ENCODE measurements around the gene TCTA. TPM values are rescaled to one million over a fixed set of nuclear protein-coding genes. Genes with fewer than 3 reads are reported as not detected.

The TCTA gene
- total RNA-seq, 1 donor from 2014 or later, result 13.1 TPM

DNA sequence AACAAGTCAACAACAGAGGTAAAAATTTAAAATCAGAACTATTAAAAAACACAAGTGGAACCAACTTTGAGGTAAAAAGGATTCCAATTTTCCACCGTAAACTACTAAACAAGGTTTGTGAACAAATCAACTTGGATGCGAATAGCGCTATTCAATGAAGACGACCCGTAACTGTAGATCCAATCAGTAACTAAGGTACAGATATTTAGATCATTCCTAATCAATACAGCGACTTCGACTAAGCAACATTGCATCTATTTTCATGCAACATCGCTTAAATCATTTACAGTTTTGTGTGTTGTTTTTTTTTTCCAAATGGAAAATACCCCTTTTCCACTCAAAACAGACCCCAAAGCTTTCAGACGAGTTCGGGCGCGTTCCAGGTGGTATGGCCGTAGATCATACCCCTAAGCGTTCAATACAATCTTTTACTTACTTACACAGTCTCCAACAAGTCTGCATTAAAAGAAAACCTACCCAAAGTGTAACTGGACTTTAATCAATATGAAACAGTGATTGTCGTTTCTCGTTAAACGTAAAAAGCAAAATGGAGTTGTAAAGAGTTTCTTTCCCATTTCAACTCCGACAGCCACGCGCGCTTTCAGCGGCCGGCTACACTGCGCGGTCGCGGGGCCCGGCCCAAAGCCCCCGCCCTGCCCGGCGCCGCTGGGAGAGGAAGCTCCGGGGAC is 1.2 kb upstream of the TCTA start:
- DNase-seq (ENCODE audit: low read depth in 2 of 2), result peak in 1 of 2 donors; percentile 45

DNA sequence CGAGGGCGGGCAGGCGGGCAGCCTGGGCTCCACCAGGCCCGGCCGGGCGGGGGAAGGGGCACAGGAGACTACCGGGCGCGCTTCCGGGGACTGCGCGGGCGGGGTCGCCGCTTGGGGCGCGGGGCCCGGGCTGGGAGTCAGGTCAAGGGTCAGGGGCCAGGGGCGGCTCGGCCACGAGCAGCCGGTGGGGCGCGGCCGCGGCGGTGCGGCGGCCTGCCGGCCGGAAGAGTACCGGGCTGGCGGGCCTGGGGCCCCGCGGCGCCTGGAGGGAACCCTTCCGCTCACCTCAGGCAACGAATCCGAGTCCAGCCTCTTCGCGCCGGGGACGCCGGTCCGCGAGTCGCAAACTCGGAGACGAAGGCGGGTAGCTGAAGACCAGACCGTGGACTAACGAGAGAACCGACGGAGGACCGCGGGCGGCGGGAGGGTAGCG is 672 bp upstream of the TCTA start:
- DNase-seq (ENCODE audit: low read depth in 2 of 2), result no peak

DNA sequence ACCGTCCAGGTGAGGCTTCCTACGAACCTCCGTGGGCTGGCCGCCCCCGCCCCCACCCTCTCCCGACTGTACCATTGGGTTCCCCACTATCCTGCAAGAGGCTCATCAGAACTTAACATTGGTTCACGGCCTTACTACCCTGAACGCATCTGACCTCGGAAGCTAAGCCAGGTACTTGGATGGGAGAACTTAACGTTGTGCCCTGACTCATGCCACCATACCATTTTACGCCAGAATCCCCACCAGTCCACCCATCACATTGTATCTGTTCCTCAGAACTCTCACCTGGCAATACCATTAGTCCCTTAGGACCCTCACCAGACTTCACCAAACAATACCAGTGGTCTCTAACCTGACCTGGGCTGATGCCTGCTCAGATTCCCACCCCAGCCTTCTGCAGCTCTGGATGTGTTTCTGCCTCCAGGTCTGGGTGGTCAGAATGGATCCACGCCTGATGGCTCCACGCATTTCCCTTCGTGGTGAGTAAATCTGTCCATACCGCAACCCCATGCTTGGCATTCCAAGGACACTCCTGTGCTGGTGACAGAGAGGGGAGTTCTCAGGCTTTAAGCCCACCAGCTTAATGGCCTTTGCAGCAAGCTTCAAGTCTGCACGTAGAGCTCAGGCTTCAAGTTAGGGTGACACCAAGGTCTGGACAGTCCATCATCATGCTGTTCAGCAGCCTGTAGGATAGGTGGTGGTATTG is 562 bp downstream of the TCTA start:
- DNase-seq (ENCODE audit: low read depth in 2 of 2), result peak in 1 of 2 donors; percentile 18

GRCh38 chr3:49413338-49413734 is 1.1 kb downstream of the TCTA start:
- no peak for DNase-seq (ENCODE audit: low read depth in 2 of 2)

GRCh38 chr3:49414753-49415152 is 2.5 kb downstream of the TCTA start:
- DNase-seq (ENCODE audit: low read depth in 2 of 2), result no peak

DNA sequence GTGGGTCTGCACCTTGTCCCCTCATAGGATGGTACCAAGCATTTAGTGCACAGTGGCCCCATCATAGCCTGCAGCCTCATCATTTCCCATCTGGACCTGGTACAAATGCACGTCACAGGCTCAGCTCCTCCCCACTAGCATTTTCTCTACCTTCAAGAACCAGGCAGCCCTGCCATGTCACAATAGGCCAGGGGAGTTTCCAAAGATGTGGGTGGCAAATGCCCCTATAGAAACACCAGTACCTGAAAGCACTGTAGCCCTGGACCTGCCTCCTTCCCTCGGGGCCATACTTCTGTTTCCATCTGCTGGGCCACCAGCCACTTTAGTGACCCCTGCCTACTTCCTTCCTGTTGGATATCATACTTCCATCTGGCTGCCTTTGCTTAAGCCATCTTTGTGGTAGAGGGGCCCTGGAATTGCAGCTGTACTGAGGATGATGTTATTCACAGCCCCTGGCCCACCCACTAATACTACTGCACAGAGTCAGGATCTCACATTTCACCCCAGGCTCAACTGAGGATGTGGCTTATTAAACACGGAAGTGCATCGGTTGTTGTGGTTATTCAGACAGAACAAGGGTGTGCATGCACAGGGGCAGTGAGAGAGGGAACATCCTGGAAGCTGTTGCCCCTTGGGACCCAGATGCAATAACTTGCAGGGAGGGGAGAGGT is 3.8 kb downstream of the TCTA start:
- no peak for DNase-seq (ENCODE audit: low read depth in 2 of 2)

DNA sequence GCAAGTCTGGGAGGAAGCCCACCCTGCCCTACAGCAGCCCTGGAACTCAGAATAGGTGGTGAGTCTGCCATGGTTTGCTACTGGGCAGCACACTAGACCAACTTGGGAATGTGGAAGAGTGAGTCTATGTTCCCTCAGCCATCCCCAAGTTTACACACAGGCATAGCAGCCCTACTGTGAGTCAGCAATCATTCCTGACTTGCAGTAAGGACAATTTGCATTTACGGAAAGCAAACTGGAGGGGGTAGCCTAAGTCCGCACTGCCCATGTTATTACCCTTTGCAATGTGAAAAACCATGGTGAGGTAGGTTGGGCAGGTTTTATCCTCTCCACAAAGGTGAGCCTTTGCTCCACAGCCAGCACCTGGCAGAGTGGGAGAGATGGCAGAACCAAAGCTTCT is 4.6 kb downstream of the TCTA start:
- no peak for DNase-seq (ENCODE audit: low read depth in 2 of 2)

DNA sequence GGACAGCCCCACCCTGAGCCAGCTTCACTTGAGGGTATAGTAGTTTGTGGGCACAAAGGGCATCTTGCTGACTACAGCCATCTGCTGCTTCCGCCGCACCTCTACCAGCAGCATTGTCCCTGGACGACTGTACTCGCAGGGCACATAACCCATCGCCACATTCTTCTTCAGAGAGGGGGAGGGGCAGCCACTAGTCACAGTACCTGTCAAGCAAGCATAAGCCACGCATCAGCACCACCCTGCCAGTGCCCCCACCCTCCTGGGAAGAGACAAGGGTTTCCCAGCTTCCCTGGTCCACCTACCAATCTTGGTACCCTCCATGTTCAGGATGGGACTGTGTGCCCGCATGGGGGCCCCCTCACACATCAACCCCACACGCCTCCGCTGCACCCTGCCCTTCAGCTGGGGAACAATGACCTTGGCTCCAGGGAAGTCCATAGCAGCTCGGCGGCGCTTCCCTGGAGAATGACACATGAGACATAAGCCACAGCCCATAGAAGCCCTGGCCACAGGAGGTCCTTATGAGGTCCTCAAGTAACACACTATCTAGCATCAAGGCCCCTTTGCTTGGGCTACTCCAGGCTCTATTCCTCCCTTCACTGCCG is 5.4 kb downstream of the TCTA start:
- no peak for DNase-seq (ENCODE audit: low read depth in 2 of 2)

GRCh38 chr3:49421890-49422378 is 9.7 kb downstream of the TCTA start:
- DNase-seq (ENCODE audit: low read depth in 2 of 2), result no peak

DNA sequence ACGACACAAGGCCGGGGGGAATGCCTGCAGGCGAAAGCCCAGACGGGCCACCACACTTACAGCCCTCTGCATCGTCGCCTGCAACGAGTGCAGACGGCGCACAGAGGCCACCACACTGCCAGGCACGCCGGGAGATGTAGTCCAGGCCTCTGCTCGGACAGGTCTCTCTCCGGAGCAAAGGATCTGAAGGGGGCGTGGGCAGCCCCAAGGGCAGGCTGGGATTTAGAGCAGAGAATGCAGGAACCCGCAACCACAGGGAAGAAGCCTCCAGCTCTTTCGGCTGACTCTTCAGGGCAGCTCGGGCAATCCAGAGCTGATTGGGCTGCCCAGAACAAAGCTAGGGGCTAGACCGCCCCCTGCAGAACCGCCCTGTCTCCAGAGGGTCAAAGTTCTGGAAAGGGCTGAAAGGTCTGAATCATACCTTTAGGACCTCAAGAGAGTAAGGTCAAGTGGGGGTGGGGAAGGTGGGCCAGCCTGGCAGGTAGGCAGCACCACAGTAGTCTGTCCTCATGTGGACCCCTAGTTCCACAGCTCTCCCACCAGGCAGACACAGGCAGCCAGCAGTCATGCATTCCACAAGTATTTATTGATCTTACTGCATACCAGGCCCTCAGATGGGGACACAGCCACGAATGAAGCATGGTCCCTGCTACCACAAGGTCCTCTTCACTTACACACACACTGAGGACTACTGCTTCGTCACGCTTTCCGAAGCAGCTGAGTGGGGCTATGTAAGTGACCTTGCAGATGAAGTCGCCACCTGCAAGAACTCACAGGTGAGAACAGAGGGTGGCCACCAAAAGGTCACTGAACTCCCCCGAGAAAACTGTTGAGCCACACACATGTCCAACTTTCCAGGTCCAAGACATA is 10.4 kb downstream of the TCTA start, which contains the start of gene AMT:
Gene AMT, minus strand, starts transcription at position 95 of the 870 bp plus-strand sequence. Its CDS starts 23 bp downstream, at position 72.
- no peak for DNase-seq (ENCODE audit: low read depth in 2 of 2)

DNA sequence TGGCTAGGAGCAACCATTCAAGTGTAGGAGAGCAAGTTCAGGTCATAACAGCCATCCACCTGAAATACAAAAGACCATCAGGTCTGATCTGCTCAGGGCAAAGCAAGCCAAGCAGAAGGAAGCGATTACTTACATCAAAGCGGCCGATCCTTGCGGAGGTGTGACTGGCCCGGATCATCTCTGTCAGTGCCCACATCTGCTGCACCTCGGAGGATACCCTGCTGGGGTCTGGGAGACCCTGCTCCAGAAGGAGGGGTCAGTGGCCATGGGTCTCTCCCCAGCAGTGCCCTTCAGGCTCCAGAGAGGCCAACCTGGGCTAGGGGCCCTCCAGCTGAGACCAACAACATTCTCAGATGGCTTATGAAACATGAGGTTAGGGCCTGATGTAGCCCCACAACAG is 12.6 kb downstream of the TCTA start:
- DNase-seq (ENCODE audit: low read depth in 2 of 2), result no peak

- DNase-seq (ENCODE audit: low read depth in 2 of 2), result no peak
Measured at GRCh38 chr3:49427586-49427985, 15.4 kb downstream of the TCTA start.

DNA sequence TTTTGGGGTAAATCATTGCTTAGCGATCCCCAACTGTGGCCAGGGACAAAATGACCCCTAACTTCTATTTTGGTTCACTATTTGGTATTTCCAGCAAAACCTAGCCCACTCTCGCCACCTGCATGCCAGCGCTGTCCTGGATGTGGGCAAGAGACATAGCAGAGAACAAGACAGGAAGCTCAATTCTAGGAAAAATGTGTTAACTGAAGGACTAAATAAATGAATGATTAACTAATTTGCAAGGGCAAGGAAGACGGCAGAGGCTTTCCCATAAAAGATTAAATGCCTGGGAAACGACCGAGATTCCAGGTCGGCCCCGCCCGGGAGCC is 16.5 kb downstream of the TCTA start:
- no peak for DNase-seq (ENCODE audit: low read depth in 2 of 2)

GRCh38 chr3:49434731-49435130 is 22.5 kb downstream of the TCTA start:
- DNase-seq (ENCODE audit: low read depth in 2 of 2), result no peak

GRCh38 chr3:49445391-49445790 is 33.2 kb downstream of the TCTA start:
- DNase-seq (ENCODE audit: low read depth in 2 of 2), result no peak

GRCh38 chr3:49453621-49454020 is 41.4 kb downstream of the TCTA start:
- no peak for DNase-seq (ENCODE audit: low read depth in 2 of 2)

DNA sequence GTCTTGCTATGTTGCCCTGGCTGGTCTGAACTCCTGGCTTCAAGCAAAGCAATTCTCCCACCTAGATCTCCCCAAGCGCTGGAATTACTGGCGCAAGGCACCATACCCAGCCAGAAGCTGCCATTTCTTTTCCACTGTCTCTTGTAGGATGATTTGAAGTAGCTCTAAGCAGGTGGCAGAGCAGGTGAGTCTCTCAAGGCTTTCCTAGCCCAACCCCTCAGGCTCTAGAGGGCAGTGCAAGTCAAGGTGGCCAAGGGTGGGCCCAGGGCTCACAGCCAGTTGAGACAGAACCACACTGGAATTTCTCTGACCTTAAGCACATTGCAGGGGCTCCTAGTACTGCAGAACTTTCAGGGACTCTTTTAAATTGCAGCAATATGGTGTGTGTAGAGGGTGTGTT is 42.2 kb downstream of the TCTA start:
- no peak for DNase-seq (ENCODE audit: low read depth in 2 of 2)

- no peak for DNase-seq (ENCODE audit: low read depth in 2 of 2)
Measured at GRCh38 chr3:49454898-49455681, 42.9 kb downstream of the TCTA start.

GRCh38 chr3:49456466-49456865 is 44.2 kb downstream of the TCTA start:
- no peak for DNase-seq (ENCODE audit: low read depth in 2 of 2)

DNA sequence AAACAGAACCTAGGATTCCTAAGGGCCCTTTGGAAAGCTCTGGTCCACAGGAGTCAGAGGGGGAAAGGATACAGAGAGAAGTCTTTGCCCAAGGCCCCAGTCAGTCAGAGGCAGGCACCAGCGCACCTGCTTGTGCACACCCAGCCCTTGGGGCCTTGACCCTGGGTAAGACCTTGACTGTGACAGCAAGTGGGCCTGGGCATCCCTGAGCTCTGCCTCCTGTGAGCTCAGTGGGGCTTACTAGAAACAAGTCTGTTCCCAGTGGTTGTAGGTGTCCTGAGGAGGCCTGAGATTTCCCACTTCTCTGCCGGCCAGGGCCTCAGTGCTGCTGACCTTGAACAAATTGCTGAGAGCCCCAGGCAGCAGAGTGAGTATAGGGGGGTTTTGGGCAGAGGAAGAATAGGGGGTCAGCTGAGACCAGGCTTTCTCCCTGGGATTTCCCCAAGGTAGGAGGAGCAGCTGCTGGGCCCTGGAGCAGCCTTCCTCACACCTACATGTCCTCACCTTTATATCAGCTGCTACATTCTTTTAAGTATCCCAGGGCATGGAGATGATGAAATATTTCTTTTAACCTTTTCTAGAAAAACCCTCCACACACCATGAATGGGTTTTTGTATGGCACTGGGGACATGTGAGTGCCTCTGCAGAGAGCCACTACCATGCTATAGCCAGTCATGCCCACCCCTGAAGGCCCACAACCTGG is 48.1 kb downstream of the TCTA start:
- no peak for DNase-seq (ENCODE audit: low read depth in 2 of 2)
